Spleen (tissue), 11 donors: Measurements from ENCODE around the gene HTR4. TPM values are rescaled to one million over a fixed set of nuclear protein-coding genes. Genes with fewer than 3 reads are reported as not detected.
"Not testable (repeated sequence)": the region's sequence is repeated elsewhere in the genome, so short reads cannot be mapped to it uniquely, and the experiment has no call there.

Experiments
- DNase-seq: peaks from one replicate; pipeline ENCODE4 v3.0.0-alpha.2; 2020
- H3K27ac ChIP-seq, 8 donors: fragments of 200-600 bp; sonication (generic) in 7 of 8; 1 replicate in 4 of 8; 2 replicates in 4 of 8; pipeline versions ENCODE4 v1.5.0 to v1.8.0; 2016 to 2021; ENCODE audit warnings: inconsistent platforms in 4 of 8, mild to moderate bottlenecking in 4 of 8, moderate library complexity in 1 of 8
- H3K27me3 ChIP-seq, 7 donors: fragments of 200-600 bp; sonication (generic) in 6 of 7; replicated peaks in 1 of 7; 1 replicate in 4 of 7; 2 replicates in 3 of 7; pipeline versions ENCODE4 v1.5.0 to v1.8.0; 2016 to 2021; ENCODE audit warnings: inconsistent platforms in 3 of 7, mild to moderate bottlenecking in 1 of 7
- H3K36me3 ChIP-seq, 6 donors: fragments of 200-600 bp; sonication (generic) in 5 of 6; 1 replicate in 4 of 6; 2 replicates in 2 of 6; pipeline versions ENCODE4 v1.5.0 to v1.8.0; 2016 to 2021; ENCODE audit warnings: inconsistent platforms in 2 of 6
- H3K4me1 ChIP-seq, 6 donors: fragments of 200-600 bp; sonication (generic) in 5 of 6; 1 replicate in 3 of 6; 2 replicates in 3 of 6; pipeline versions ENCODE4 v1.5.0 to v1.8.0; 2016 to 2021; ENCODE audit warnings: inconsistent platforms in 3 of 6
- H3K4me3 ChIP-seq, 8 donors: fragments of 200-600 bp; sonication (generic) in 7 of 8; 1 replicate in 4 of 8; 2 replicates in 4 of 8; pipeline versions ENCODE4 v1.5.0 to v1.8.0; 2016 to 2021; ENCODE audit warnings: inconsistent platforms in 4 of 8, mild to moderate bottlenecking in 4 of 8, moderate library complexity in 2 of 8
- H3K9me3 ChIP-seq, 8 donors: fragments of 200-600 bp; sonication (generic) in 7 of 8; 1 replicate in 4 of 8; 2 replicates in 4 of 8; pipeline versions ENCODE4 v1.5.0 to v1.8.0; 2016 to 2021; ENCODE audit warnings: inconsistent platforms in 4 of 8
- CTCF ChIP-seq, 11 experiments: fragments of 200-600 bp in 7 of 11; fragments of 450-650 bp in 4 of 11; sonication (generic) in 4 of 11; IDR thresholded peaks in 8 of 11; conservative IDR thresholded peaks in 3 of 11; 1 replicate in 7 of 11; 2 replicates in 4 of 11; pipeline versions ENCODE4 v1.4.0 to v1.8.0; 2016 to 2021; ENCODE audit warnings: antibody characterized with exemption in 11 of 11, inconsistent platforms in 4 of 11, mild to moderate bottlenecking in 1 of 11
- POLR2A ChIP-seq, 3 donors: fragments of 450-650 bp; IDR thresholded peaks; one replicate each; pipeline ENCODE4 v1.5.1; 2017; ENCODE audit warnings: antibody characterized with exemption in 3 of 3, mild to moderate bottlenecking in 1 of 3
- POLR2AphosphoS5 ChIP-seq, 3 donors: sonication (generic); formaldehyde crosslinking; IDR thresholded peaks; one replicate each; pipeline ENCODE4 v1.5.1; 2017; ENCODE audit warnings: antibody characterized with exemption in 3 of 3
- WGBS, 5 donors: extraction: QIAGEN DNeasy Blood & Tissue Kit in 3 of 5; methylation state at CpG; one replicate each; pipeline versions ENCODE4 v1.1.5 to v1.1.7; 2013 to 2018; 5-methylcytosine and 5-hydroxymethylcytosine counted together
- intact Hi-C: fragments of 100-400 bp; cut with DNase I; formaldehyde crosslinking; loops from one replicate; pipeline ENCODE4 v1.15.0; 2023; ENCODE audit warnings: low total_unique reads
- polyA plus RNA-seq, 3 donors: library from polyadenylated mRNA; stranded (reverse); fragments of 200-250 nt; gene quantifications; one replicate each; pipeline ENCODE4 v1.2.1, GENCODE V29; 2013
- total RNA-seq, 7 donors: library from RNA; depleted of rRNA in 3 of 7; stranded (reverse); fragments of >200 nt in 3 of 7; fragmentation: NEBNext Ultra II Directional in 4 of 7; extraction: Animal tissue kit (Norgen Biotek cat#: 25700) in 4 of 7; gene quantifications; one replicate each; pipeline versions ENCODE4 v1.1.0 to v1.2.1, GENCODE V29; 2016 to 2021
- donor health status: healthy with polysubstance abuse.
- donor health status: DM: no; HTN: no; CAD: no; lungs with moderate emphysema.
- donor health status: DM: no; HTN: no; CAD: no.
- donor health status: Bipolar disorder and iron deficiency.
- donor health status: healthy.
- donor health status: DM: no; HTN: no; CAD: no.
- donor health status: DM: yes; HTN: yes; CAD: no.

Gene HTR4
- total and polyA plus RNA-seq, 10 donors: 0.03 to 0.79 (median 0.41) TPM; not detected in 5

GRCh38 chr5:148474025-148474511 lies 180.3 kb downstream of the HTR4 start:
- intact Hi-C loops: no loop called here
- H3K36me3 ChIP-seq: no peaks in the 10 kb centered on the region
- no peak overlapping the region for H3K4me3 ChIP-seq
- no peak for DNase-seq
- no peak for TF ChIP-seq POLR2A (IDR thresholded peaks at IDR 0.05)
- no peak for TF ChIP-seq CTCF (IDR thresholded peaks at IDR 0.05 in 8 of 11, conservative IDR thresholded peaks at IDR 0.05 in 3 of 11)
- TF ChIP-seq POLR2AphosphoS5 (IDR thresholded peaks at IDR 0.05): no peak
- H3K27ac ChIP-seq: no peak overlapping the region
- WGBS, 5 donors: 72 to 88% (median 81%) methylated on average over 8 of the region's 8 CpGs
- peaks cover 0 to 16% (median 0%) of the 10 kb centered on the region in 7 donors for H3K27me3 ChIP-seq
- no peaks in the 10 kb centered on the region for H3K4me1 ChIP-seq
- no peaks in the 10 kb centered on the region for H3K9me3 ChIP-seq

GRCh38 chr5:148471379-148471778 lies 182.9 kb downstream of the HTR4 start:
- TF ChIP-seq CTCF (IDR thresholded peaks at IDR 0.05 in 8 of 11, conservative IDR thresholded peaks at IDR 0.05 in 3 of 11): no peak
- no peak for TF ChIP-seq POLR2A (IDR thresholded peaks at IDR 0.05)
- no peak for TF ChIP-seq POLR2AphosphoS5 (IDR thresholded peaks at IDR 0.05)
- intact Hi-C loops: no loop called here

GRCh38 chr5:148469501-148469935 lies 184.8 kb downstream of the HTR4 start:
- H3K36me3 ChIP-seq: no peaks in the 10 kb centered on the region
- intact Hi-C loops: no loop called here
- TF ChIP-seq POLR2A (IDR thresholded peaks at IDR 0.05): no peak
- no peak for TF ChIP-seq POLR2AphosphoS5 (IDR thresholded peaks at IDR 0.05)
- no peak for TF ChIP-seq CTCF (IDR thresholded peaks at IDR 0.05 in 8 of 11, conservative IDR thresholded peaks at IDR 0.05 in 3 of 11)
- no peaks in the 10 kb centered on the region for H3K27me3 ChIP-seq
- WGBS, 5 donors: 78 to 81% (median 80%) methylated on average over 4 of the region's 4 CpGs
- peaks cover 0 to 9% (median 0%) of the 10 kb centered on the region in 6 donors for H3K4me1 ChIP-seq
- no peak overlapping the region for H3K27ac ChIP-seq
- no peak overlapping the region for H3K4me3 ChIP-seq
- H3K9me3 ChIP-seq: no peaks in the 10 kb centered on the region
- no peak for DNase-seq

More at GRCh38 chr5:148471379-148471778, 182.9 kb downstream of the HTR4 start:
- Histone ChIP-seq H3K27me3 (peaks cover 0 to 4% (median 0%) of the 10 kb centered on the region in 7 donors), H3K27ac (no peak overlapping the region), H3K4me1 (peaks cover 0 to under 1% (median 0%) of the 10 kb centered on the region in 6 donors), H3K9me3 (no peaks in the 10 kb centered on the region), H3K36me3 (no peaks in the 10 kb centered on the region), H3K4me3 (no peak overlapping the region)
- 86 to 96% (median 88%) methylated on average over 2 of the region's 2 CpGs for WGBS, 5 donors
- no peak for DNase-seq

- H3K4me3 ChIP-seq, DNase-seq, intact Hi-C loops, H3K27me3 ChIP-seq, H3K36me3 ChIP-seq, H3K4me1 ChIP-seq, H3K27ac ChIP-seq, H3K9me3 ChIP-seq: not testable (repeated sequence)
- WGBS, 5 donors: 58 to 79% (median 68%) methylated on average over 5 of the region's 5 CpGs
These were observed 185.6 kb downstream of the HTR4 start for GRCh38 chr5:148468746-148469145.

GRCh38 chr5:148467958-148468357 lies 186.4 kb downstream of the HTR4 start:
- 81 to 100% (median 90%) methylated on average over 1 of the region's 1 CpG for WGBS, 5 donors
- H3K4me1 ChIP-seq: peaks cover 0 to 9% (median 0%) of the 10 kb centered on the region in 6 donors
- H3K4me3 ChIP-seq: no peak overlapping the region
- no peak for DNase-seq
- H3K36me3 ChIP-seq: no peaks in the 10 kb centered on the region
- intact Hi-C loops: no loop called here
- no peaks in the 10 kb centered on the region for H3K9me3 ChIP-seq
- no peak overlapping the region for H3K27ac ChIP-seq
- no peak for TF ChIP-seq POLR2AphosphoS5 (IDR thresholded peaks at IDR 0.05)
- no peak for TF ChIP-seq CTCF (IDR thresholded peaks at IDR 0.05 in 8 of 11, conservative IDR thresholded peaks at IDR 0.05 in 3 of 11)
- TF ChIP-seq POLR2A (IDR thresholded peaks at IDR 0.05): no peak
- no peaks in the 10 kb centered on the region for H3K27me3 ChIP-seq
